ENCODE results near the gene LHPP.
A peak's percentile ranks its signal among the peaks of the same experiment; 100 is the strongest.

DNA sequence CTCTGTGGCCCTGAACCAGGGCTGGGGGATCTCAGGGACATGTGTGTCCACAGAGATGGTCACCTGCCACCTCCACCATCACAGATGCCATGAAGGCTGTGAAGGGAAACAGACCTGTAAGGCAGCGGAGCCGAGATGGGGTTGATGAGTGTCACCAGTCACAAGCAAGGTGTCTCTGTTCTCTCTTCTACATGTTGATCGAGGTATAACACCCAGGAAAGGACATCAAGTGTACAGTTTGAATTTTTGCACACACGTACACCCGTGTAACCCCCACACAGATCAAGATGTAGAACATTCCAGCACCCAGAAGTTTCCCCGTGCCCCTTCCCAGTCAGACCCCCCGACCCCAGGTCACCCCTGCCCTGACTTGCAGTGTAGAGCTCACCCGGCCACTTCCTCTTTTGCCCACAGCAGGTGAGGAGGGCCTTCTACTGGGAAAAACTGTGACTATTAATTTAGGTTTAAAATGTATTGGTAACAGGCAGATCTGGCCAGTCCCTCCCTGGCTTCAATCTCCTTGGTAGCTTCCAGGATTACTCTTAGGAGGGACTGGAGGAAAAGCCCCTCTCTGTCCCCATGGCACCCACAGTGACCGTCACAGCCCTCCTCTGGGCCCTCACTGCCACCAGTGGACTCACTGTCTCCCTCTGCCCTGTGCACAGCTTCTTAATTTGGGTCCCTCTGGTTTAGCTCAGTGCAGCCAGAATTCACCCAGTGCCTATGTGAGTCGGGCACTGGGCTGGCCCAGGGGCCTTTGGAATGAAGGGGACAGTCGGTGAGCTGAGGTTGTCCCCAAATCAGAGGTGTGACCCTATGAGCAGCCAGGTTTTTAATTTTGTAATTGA, 108.2 kb downstream of the LHPP start:
- TF ChIP-seq POLR2A (IDR thresholded peaks at IDR 0.05; ENCODE audit: low read depth, low read length) (no peak), TAF1 (IDR thresholded peaks at IDR 0.05; ENCODE audit: low read depth, low read length) (no peak), POLR2AphosphoS5 (IDR thresholded peaks at IDR 0.05; ENCODE audit: low read depth, low read length) (no peak), SPI1 (IDR thresholded peaks at IDR 0.05; ENCODE audit: low read depth, low read length) (peak; percentile 92), POU2F2 (IDR thresholded peaks at IDR 0.05; ENCODE audit: low read depth, low read length) (no peak), PAX5 (IDR thresholded peaks at IDR 0.05; ENCODE audit: insufficient read depth, low read length, severe bottlenecking) (no peak)
